Activated T-cell treated with anti-CD3 and anti-CD28 coated beads for 4 hours (primary cell): ENCODE results near the gene ETV5.

Experiments used
- DNase-seq: peaks from one replicate; pipeline ENCODE4 v3.0.0-alpha.2; 2020

Gene ETV5

DNA sequence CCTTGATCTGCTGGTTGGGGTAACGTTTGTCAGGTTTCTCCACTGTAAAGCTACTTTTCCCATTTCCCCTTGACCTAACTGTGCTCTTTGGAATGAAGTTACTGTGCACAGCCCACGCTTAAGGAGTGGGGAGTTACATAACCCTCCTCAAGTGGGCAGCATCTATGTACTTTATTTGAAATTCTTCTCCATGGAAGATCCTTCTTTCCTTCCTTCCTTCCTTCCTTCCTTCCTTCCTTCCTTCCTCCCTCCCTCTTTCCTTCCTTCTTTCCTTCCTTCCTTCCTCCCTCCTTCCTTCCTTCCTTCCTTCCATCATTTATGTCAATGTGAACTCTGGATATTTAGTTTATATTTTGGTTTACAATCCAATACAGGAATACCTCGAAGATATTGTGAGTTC, 94.0 kb downstream of the ETV5 start:
- no peak for DNase-seq

DNA sequence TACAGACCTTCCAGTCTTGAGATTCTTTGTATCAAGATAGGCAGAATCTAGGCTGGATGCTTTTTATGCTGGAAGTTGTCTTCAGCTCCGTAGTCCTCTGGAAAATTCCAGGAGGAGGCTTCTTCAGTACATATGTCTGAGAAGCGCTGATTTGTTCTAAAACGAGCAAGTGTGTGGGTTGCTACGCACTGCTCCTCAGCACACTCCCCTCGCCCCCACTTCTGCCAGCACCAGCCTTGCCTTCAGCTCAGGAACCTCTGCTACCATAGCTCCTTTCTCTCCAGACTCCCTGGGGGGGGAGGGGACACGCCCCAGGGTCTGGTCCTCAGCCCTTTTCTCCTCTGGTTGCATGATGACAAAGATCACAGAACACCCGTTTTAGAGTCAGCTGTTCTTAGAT, 95.6 kb downstream of the ETV5 start:
- no peak for DNase-seq

DNA sequence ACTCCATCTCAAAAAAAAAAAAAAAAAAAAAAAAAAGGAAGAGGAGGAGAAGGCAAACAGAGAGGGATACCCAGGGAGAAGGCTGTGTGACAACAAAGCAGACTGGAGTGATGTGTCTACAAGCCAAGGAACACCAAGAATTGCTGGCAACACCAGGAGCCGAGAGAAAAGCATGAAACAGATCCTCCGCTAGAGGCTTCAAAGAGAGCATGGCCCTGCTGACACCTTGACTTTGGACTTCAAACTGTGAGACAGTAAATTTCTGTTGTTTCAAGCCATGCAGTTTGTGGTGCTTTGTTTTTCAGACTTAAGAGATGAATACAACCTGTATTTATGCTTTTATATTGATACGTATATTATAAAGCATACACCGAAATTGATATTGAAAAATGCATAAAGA, 96.8 kb downstream of the ETV5 start:
- no peak for DNase-seq

DNA sequence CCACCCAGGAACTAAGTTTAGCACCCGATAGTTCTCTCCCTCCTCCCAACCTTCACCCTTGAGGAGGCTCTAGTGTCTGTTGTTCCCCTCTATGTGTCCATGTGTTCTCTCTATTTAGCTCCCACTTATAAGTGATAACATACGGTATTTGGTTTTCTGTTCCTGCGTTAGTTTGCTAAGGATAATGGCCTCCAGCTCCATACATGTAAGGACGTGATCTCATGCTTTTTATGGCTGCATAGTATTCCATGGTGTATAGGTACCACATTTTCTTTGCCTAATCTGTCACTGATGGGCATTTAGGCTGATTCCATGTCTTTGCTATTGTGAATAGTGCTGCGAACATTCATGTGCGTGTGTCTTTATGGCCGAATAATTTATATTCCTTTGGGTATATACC, 104.2 kb downstream of the ETV5 start:
- no peak for DNase-seq

DNA sequence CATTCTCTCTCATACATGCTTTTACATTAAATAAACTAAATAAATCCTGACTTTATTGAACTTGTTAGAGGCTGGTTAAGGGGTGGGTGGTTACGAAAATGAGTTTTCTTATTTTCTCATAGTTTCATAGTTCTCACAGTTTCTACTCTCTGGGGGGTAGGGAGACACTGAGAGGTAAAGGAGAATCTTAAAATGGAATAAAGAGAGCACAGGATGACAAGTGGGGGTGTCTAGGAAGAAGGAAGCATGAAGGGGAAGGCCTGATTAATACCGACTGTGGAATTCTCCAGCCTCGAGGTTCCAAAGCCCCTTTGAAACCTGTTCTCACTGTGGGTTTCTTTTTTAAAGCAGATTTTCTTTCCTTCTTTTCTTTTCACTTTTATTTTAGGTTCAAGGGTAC, 104.7 kb downstream of the ETV5 start:
- DNase-seq = no peak

DNA sequence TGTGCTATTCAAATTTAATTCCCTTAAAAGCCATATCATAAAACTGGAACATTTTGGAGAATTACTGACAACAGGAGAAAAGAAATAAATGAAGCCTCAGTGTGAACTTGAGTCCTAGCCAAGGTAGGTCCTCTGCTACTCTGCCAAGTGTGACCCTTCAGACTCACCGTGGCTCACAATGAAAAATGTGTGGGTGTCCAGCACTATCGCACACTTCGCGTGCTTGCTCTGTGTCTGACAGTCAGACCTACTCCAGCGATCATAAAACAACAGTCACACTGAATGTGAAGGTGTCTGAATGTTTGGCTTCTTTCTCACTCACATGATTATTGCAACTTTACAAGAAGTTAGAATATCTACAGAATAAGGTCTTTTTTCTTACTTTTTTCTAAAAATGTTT, 105.3 kb downstream of the ETV5 start:
- DNase-seq = no peak

DNA sequence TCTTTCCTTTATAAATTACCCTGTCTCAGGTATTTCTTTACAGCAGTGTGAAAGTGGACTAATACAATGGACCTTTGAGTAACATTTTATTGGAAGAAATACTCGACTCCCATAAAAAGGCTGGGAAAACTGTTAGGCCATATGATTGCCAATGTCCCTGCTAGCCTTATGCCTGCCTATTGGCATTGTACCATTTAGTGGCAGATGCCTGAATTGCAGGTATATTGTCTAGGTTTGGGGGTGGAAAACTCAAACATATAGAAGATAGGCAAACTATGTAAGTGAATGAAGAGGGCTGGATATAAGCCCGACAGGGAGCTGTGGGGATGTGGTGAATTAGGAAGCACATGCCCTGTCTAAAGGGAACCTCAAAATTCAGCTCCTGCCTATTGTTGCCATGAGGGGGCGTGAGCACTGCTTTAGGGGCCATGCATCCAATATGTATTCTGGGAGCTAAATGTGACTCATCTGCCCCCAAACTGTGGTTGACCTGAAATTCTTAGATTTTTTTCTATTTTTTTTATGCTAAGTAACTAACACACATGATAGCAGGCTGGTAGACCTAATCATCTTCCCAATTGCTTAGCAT, 105.9 kb downstream of the ETV5 start:
- DNase-seq = no peak

DNA sequence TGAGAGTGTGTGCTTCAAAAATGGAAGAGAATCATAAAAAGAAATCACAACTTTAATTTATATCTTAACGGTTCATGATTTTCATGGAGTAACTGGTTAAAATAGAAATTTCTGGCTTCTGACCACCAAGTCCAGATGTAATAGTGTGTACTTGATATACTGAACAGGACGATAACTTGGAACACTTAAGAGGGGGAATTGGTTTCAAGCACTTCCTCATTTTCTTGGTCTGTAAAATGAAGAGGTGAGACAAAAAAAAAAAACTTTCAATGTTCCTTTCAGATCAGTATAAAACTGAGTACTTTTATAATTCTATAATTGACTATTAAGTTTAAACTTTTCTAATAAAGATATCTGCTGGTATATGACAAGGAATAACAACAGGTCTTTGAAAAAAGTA, 107.0 kb downstream of the ETV5 start:
- DNase-seq = no peak

DNA sequence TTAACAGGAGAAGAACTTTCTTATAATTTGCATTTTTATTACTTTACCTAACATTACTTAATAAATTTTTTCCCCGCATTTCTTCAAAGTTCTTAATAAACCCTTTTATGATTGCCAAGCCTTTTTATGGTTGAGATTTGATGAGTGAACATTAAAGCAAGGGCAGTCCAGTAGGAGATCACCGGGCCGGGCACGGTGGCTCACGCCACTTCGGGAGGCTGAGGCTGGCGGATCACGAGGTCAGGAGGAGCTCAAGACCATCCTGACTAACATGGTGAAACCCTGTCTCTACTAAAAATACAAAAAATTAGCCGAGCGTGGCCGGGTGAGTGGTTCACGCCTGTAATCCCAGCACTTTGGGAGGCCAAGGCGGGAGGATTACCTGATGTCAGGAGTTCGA, 109.7 kb downstream of the ETV5 start:
- DNase-seq = no peak

DNA sequence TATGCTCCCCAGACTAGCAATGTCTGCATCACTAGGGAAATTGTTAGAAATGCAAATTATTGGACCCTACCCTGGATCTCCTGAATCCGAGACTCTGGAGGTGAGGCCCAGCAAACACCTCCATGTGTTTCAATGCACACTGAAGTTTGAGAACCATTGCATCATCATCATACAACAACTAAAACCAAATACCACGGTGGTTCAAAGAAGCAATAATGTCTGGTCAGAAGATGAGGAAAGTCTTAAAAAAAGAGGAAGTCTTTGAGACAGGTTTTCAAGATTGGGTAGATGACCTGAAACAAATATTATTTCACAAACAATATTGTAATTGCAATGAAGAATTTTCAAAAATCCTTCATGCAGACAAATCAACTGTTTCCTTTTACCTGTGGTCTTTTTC, 110.8 kb downstream of the ETV5 start:
- no peak for DNase-seq

DNA sequence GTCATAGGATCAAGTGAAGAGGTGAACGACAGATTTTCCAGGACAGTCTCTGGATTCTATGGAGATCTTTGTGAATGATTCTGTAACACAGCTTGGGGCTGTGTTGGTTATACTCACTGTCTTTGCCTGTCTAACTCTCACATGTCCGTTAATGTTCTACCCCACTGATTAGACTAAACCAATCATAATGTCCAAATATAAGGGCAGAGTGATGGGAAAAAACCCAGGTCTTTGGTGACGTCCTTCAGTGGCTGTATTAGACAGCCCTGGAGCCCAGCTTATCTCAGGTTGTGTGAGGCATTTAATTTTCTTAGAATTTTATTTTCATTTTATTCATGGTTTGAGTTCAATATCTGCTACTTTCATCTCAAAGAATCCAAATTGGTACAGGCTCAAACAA, 111.8 kb downstream of the ETV5 start:
- no peak for DNase-seq
